Measurements from ENCODE around the gene RBM23.

Gene RBM23

GRCh38 chr14:22885975-22886374 is 33.0 kb downstream of the RBM23 start:
- peak overlapping the region; percentile 91 for H3K4me2 ChIP-seq (ENCODE audit: insufficient read depth, low read length, poor library complexity, severe bottlenecking)
- H3K9ac ChIP-seq (ENCODE audit: low read depth, low read length, poor library complexity), result no peak overlapping the region
- peak overlapping the region in 1 of 2 donors; percentile 61 for H3K4me3 ChIP-seq (ENCODE audit: low read length in 2 of 2)
- peaks cover 2% of the 10 kb centered on the region for H3K79me1 ChIP-seq (ENCODE audit: low read depth, low read length)
- H2AK5ac ChIP-seq (ENCODE audit: low read depth, low read length), result peak overlapping the region; percentile 71
- no peak overlapping the region for H3K27ac ChIP-seq (replicated peaks; ENCODE audit: low read length)
- H3K36me3 ChIP-seq (replicated peaks in 1 of 2; ENCODE audit: control insufficient read depth in 2 of 2, insufficient read depth in 2 of 2, low read length in 2 of 2), result no peaks in the 10 kb centered on the region
- H2BK5ac ChIP-seq (ENCODE audit: low read length), result no peak overlapping the region
- H3K14ac ChIP-seq (ENCODE audit: low read length), result no peak overlapping the region
- no peak overlapping the region for H2BK120ac ChIP-seq (ENCODE audit: low read depth, low read length)
- H3K18ac ChIP-seq (ENCODE audit: low read length), result peak overlapping the region; percentile 39
- peak overlapping the region; percentile 70 for H3K23ac ChIP-seq (ENCODE audit: low read depth, low read length, poor library complexity)
- no peak overlapping the region for H3K4ac ChIP-seq (ENCODE audit: low read length)
- no peak overlapping the region for H2BK15ac ChIP-seq (ENCODE audit: low read length)
- no peak overlapping the region for H4K91ac ChIP-seq (ENCODE audit: low read depth, low read length, poor library complexity)
- peak overlapping the region; percentile 2 for H2BK12ac ChIP-seq (ENCODE audit: low read length)
- no peak overlapping the region for H4K8ac ChIP-seq (ENCODE audit: low read depth, low read length)
- H3K4me1 ChIP-seq (ENCODE audit: control insufficient read depth in 2 of 2, insufficient read depth in 1 of 2, low read depth in 1 of 2, low read length in 2 of 2), result peaks cover 34 to 41% of the 10 kb centered on the region in 2 donors
- peaks cover 0 to 6% (median 0%) of the 10 kb centered on the region in 3 experiments for H3K27me3 ChIP-seq (ENCODE audit: control insufficient read depth in 3 of 3, insufficient read depth in 3 of 3, low read depth in 1 of 3, low read length in 3 of 3)
- no peaks in the 10 kb centered on the region for H3K9me3 ChIP-seq (replicated peaks in 1 of 2; ENCODE audit: control insufficient read depth in 2 of 2, insufficient read depth in 1 of 2, low read depth in 1 of 2, low read length in 2 of 2)
- no peak for DNase-seq (ENCODE audit: low spot score)
- WGBS, 2 donors (ENCODE audit: extremely low coverage in 2 of 2, insufficient read length in 2 of 2, insufficient replicate concordance in 1 of 2), result no CpG with 5 or more reads among the region's 21 CpGs
- peak overlapping the region; percentile 91 for H2AFZ ChIP-seq (ENCODE audit: low read length)

- H2AK5ac ChIP-seq (ENCODE audit: low read depth, low read length), result peak overlapping the region; percentile 53
- H3K4me3 ChIP-seq (ENCODE audit: low read length in 2 of 2), result no peak overlapping the region
- H3K4me2 ChIP-seq (ENCODE audit: insufficient read depth, low read length, poor library complexity, severe bottlenecking), result no peak overlapping the region
- H3K27ac ChIP-seq (replicated peaks; ENCODE audit: low read length), result no peak overlapping the region
- H2BK15ac ChIP-seq (ENCODE audit: low read length), result peak overlapping the region; percentile 19
- H2BK120ac ChIP-seq (ENCODE audit: low read depth, low read length), result no peak overlapping the region
- H3K27me3 ChIP-seq (ENCODE audit: control insufficient read depth in 3 of 3, insufficient read depth in 3 of 3, low read depth in 1 of 3, low read length in 3 of 3), result peaks cover 0 to 6% (median 0%) of the 10 kb centered on the region in 3 experiments
- no peak overlapping the region for H2AFZ ChIP-seq (ENCODE audit: low read length)
- H3K23ac ChIP-seq (ENCODE audit: low read depth, low read length, poor library complexity), result no peak overlapping the region
- no peak overlapping the region for H3K14ac ChIP-seq (ENCODE audit: low read length)
- no peak overlapping the region for H2BK12ac ChIP-seq (ENCODE audit: low read length)
- H3K4ac ChIP-seq (ENCODE audit: low read length), result no peak overlapping the region
- no peak overlapping the region for H4K8ac ChIP-seq (ENCODE audit: low read depth, low read length)
- H3K9me3 ChIP-seq (replicated peaks in 1 of 2; ENCODE audit: control insufficient read depth in 2 of 2, insufficient read depth in 1 of 2, low read depth in 1 of 2, low read length in 2 of 2), result no peaks in the 10 kb centered on the region
- no CpG with 5 or more reads among the region's 11 CpGs for WGBS, 2 donors (ENCODE audit: extremely low coverage in 2 of 2, insufficient read length in 2 of 2, insufficient replicate concordance in 1 of 2)
- no peak overlapping the region for H3K18ac ChIP-seq (ENCODE audit: low read length)
- no peaks in the 10 kb centered on the region for H3K36me3 ChIP-seq (replicated peaks in 1 of 2; ENCODE audit: control insufficient read depth in 2 of 2, insufficient read depth in 2 of 2, low read length in 2 of 2)
- DNase-seq (ENCODE audit: low spot score), result no peak
- no peak overlapping the region for H4K91ac ChIP-seq (ENCODE audit: low read depth, low read length, poor library complexity)
- H3K4me1 ChIP-seq (ENCODE audit: control insufficient read depth in 2 of 2, insufficient read depth in 1 of 2, low read depth in 1 of 2, low read length in 2 of 2), result peaks cover 34 to 41% of the 10 kb centered on the region in 2 donors
- H3K79me1 ChIP-seq (ENCODE audit: low read depth, low read length), result peaks cover 2% of the 10 kb centered on the region
- H2BK5ac ChIP-seq (ENCODE audit: low read length), result no peak overlapping the region
- peak overlapping the region; percentile 9 for H3K9ac ChIP-seq (ENCODE audit: low read depth, low read length, poor library complexity)
These were observed 34.0 kb downstream of the RBM23 start for GRCh38 chr14:22884738-22885523.

DNA sequence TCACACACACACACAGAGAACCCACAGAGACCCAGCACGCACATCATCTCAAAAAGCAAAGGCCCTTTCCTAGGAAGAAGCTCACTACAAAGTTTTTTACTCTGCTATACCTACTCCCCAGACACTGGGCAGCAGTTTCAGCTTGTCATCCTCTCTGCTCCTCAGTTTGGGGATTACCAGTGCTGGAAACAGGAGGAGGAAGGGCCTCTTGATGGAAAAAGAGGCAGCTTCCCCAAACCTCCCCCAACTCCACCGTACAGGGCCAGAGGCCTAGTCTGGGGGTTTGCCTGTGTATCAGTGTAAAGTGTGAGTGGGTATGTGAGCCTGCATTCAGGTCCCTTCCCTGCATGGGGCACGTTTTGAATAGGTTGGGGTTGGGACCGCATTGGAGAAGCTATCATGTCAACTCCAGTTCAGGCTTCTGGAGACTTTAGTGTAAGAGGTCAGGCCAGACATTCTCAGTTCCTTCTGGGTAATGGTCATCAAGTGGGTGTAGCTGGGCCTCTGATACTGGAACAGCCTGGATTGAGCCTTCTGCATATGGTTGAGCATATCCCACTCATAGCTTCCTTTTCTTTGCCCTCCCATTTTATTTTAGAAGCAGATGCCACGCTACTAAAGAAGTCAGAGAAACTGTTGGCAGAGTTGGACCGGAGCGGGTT is 34.7 kb downstream of the RBM23 start:
- Histone ChIP-seq H3K36me3 (replicated peaks in 1 of 2; ENCODE audit: control insufficient read depth in 2 of 2, insufficient read depth in 2 of 2, low read length in 2 of 2) (no peaks in the 10 kb centered on the region), H4K8ac (ENCODE audit: low read depth, low read length) (no peak overlapping the region), H3K27me3 (ENCODE audit: control insufficient read depth in 3 of 3, insufficient read depth in 3 of 3, low read depth in 1 of 3, low read length in 3 of 3) (peaks cover 0 to 6% (median 0%) of the 10 kb centered on the region in 3 experiments), H2BK120ac (ENCODE audit: low read depth, low read length) (no peak overlapping the region), H3K14ac (ENCODE audit: low read length) (no peak overlapping the region), H2AFZ (ENCODE audit: low read length) (peak overlapping the region; percentile 77), H3K27ac (replicated peaks; ENCODE audit: low read length) (no peak overlapping the region), H3K79me1 (ENCODE audit: low read depth, low read length) (peaks cover 2% of the 10 kb centered on the region), H3K4me2 (ENCODE audit: insufficient read depth, low read length, poor library complexity, severe bottlenecking) (no peak overlapping the region), H3K4me3 (ENCODE audit: low read length in 2 of 2) (peak overlapping the region in 1 of 2 donors; percentile 32), H3K18ac (ENCODE audit: low read length) (peak overlapping the region; percentile 22), H3K9ac (ENCODE audit: low read depth, low read length, poor library complexity) (no peak overlapping the region), H3K9me3 (replicated peaks in 1 of 2; ENCODE audit: control insufficient read depth in 2 of 2, insufficient read depth in 1 of 2, low read depth in 1 of 2, low read length in 2 of 2) (no peaks in the 10 kb centered on the region), H3K4me1 (ENCODE audit: control insufficient read depth in 2 of 2, insufficient read depth in 1 of 2, low read depth in 1 of 2, low read length in 2 of 2) (peaks cover 34 to 41% of the 10 kb centered on the region in 2 donors), H2BK15ac (ENCODE audit: low read length) (no peak overlapping the region), H3K23ac (ENCODE audit: low read depth, low read length, poor library complexity) (no peak overlapping the region), H2AK5ac (ENCODE audit: low read depth, low read length) (peak overlapping the region; percentile 53), H2BK5ac (ENCODE audit: low read length) (no peak overlapping the region), H3K4ac (ENCODE audit: low read length) (no peak overlapping the region), H2BK12ac (ENCODE audit: low read length) (no peak overlapping the region), H4K91ac (ENCODE audit: low read depth, low read length, poor library complexity) (no peak overlapping the region)
- DNase-seq (ENCODE audit: low spot score), result no peak
- no CpG with 5 or more reads among the region's 7 CpGs for WGBS, 2 donors (ENCODE audit: extremely low coverage in 2 of 2, insufficient read length in 2 of 2, insufficient replicate concordance in 1 of 2)
